Measurements from ENCODE around the gene MTMR4.
"Not testable (repeated sequence)": the region's sequence is repeated elsewhere in the genome, so short reads cannot be mapped to it uniquely, and the experiment has no call there.

Gene MTMR4

GRCh38 chr17:58488428-58488890 is 26.0 kb downstream of the MTMR4 start:
- DNase-seq, result no peak

GRCh38 chr17:58487589-58488427 is 26.6 kb downstream of the MTMR4 start, which contains the start of gene HSF5:
HSF5 (minus strand) TSS chr17:58488408; CDS start chr17:58488274, 134 bp downstream.
- peak; percentile 76 for DNase-seq

GRCh38 chr17:58484600-58484999 is 29.8 kb downstream of the MTMR4 start:
- DNase-seq, result no peak

GRCh38 chr17:58481798-58482197 is 32.6 kb downstream of the MTMR4 start:
- DNase-seq, result not testable (repeated sequence)

- DNase-seq, result no peak
Measured at GRCh38 chr17:58480090-58480489, 34.3 kb downstream of the MTMR4 start.

- no peak for DNase-seq
Measured at GRCh38 chr17:58476812-58477211, 37.6 kb downstream of the MTMR4 start.

- no peak for DNase-seq
Measured at GRCh38 chr17:58475985-58476384, 38.5 kb downstream of the MTMR4 start.

- DNase-seq, result no peak
Measured at GRCh38 chr17:58470356-58470755, 44.1 kb downstream of the MTMR4 start.

GRCh38 chr17:58468944-58469343 is 45.5 kb downstream of the MTMR4 start:
- no peak for DNase-seq

- no peak for DNase-seq
Measured at GRCh38 chr17:58455491-58455890, 58.9 kb downstream of the MTMR4 start.

DNA sequence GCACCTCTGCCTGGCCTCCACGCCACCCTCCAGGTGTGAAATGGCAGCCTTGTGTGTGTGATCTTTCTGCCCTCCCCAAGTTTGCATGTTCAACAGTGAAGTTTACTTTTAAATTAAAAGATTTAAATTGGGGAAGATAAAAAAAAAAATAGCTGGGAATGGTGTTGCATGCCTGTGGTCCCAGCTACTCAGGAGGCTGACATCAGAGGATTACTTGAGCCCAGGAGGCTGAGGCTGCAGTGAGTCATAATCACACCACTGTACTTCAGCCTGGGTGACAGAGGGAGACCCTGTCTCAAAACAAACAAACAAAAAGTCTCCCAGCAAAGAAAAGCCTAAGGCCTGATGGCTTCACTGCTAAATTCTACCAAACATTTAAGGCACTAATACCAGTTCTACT is 61.7 kb downstream of the MTMR4 start:
- no peak for DNase-seq

DNA sequence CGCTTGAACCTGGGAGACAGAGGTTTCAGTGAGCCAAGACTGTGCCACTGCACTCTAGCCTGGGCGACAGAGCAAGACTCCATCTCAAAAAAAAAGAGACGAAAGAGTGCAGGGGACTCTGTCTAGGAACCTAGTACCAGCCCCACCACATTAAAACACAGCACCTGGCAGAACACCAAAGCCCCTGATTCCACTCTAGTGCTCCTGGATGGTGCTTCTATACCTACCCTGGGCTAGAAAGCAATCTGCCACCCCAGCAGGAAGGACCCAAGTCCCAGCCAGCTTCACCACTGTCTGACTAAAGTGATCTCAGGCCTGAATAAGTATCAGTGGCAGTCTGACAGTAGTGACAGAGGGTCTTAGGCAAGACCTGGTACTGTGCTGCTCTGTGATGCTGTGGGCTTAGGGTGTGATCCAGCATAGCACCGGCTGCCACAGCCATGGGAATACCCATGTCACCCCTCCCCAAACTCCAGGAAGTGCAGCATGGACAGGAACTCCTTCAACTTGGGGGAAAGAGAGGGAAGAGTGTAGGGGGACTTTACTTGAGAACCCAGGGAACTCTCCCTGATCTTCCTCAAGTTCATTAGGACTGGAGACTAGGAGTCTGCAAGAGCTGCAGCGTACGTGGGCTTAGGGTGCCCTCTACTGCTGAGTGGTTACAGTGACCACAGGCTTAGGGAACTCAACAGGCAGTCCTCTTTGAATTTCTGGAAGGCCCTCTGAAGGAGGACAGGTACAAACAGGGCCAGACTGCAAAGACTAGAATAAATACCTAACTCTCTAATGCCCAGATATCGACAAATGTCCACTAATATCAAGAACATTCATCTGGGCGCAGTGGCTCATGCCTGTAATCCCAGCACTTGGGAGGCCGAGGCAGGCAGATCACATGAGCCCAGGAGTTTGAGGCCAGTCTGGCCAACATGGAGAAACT is 67.1 kb downstream of the MTMR4 start:
- peak; percentile 62 for DNase-seq

DNA sequence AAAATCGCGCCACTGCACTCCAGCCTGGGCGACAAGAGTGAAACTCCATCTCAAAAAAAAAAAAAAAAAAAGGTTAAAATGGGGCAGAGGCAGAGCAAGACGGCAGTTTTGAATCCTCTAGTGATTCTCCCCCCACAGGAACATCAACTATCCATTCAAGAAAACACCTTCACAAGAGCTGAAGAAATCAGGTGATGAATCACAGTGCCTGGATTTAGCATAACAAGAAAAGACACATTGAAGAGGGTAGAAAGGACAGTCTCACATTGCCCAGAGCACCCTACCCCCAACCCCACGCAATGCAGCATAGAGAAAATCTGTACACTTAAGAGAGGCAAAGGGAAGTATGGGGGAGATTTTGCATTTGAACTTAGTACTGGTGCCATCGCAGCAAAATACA is 68.4 kb downstream of the MTMR4 start:
- no peak for DNase-seq

Data from stimulated activated CD4-positive, alpha-beta T cell treated with anti-CD3 and anti-CD28 coated beads, Interleukin-4, amount 100 ng/mL, for 1 hour (primary cell).